SHP77 treated with DMSO at 0.1 percent for 48 hours (cell line): ENCODE data around the gene SORCS1.

Source experiments
- DNase-seq: peaks from one replicate; lab custom pipeline; 2025; lab: John Stamatoyannopoulos, UW

The SORCS1 gene

GRCh38 chr10:107104026-107104652 is 60.4 kb downstream of the SORCS1 start:
- no peak for DNase-seq

GRCh38 chr10:107103174-107104025 is 61.1 kb downstream of the SORCS1 start:
- DNase-seq = no peak

GRCh38 chr10:107098326-107098725 is 66.2 kb downstream of the SORCS1 start:
- DNase-seq = no peak

- no peak for DNase-seq
Observed at GRCh38 chr10:107094824-107095522, 69.5 kb downstream of the SORCS1 start.

- no peak for DNase-seq
Observed at GRCh38 chr10:107092321-107092720, 72.2 kb downstream of the SORCS1 start.

GRCh38 chr10:107091126-107091525 is 73.4 kb downstream of the SORCS1 start:
- DNase-seq = no peak

GRCh38 chr10:107085665-107086525 is 78.6 kb downstream of the SORCS1 start:
- no peak for DNase-seq

- DNase-seq = no peak
Observed at GRCh38 chr10:107083388-107084009, 81.0 kb downstream of the SORCS1 start.

- no peak for DNase-seq
Observed at GRCh38 chr10:107081644-107082043, 82.9 kb downstream of the SORCS1 start.

- DNase-seq = no peak
Observed at GRCh38 chr10:107075117-107075516, 89.4 kb downstream of the SORCS1 start.

GRCh38 chr10:107072786-107073185 is 91.7 kb downstream of the SORCS1 start:
- DNase-seq = no peak

GRCh38 chr10:107072028-107072427 is 92.5 kb downstream of the SORCS1 start:
- no peak for DNase-seq

- DNase-seq = no peak
Observed at GRCh38 chr10:107071301-107071700, 93.2 kb downstream of the SORCS1 start.

GRCh38 chr10:107067843-107068242 is 96.7 kb downstream of the SORCS1 start:
- no peak for DNase-seq

GRCh38 chr10:107064075-107064474 is 100.4 kb downstream of the SORCS1 start:
- DNase-seq = no peak

GRCh38 chr10:107059872-107060271 is 104.6 kb downstream of the SORCS1 start:
- DNase-seq = no peak

GRCh38 chr10:107059068-107059804 is 105.3 kb downstream of the SORCS1 start:
- no peak for DNase-seq

GRCh38 chr10:107058331-107058730 is 106.2 kb downstream of the SORCS1 start:
- no peak for DNase-seq

- no peak for DNase-seq
Observed at GRCh38 chr10:107056182-107056581, 108.3 kb downstream of the SORCS1 start.

- no peak for DNase-seq
Observed at GRCh38 chr10:107054469-107055156, 109.9 kb downstream of the SORCS1 start.
